GM18508 (cell line): ENCODE results near the gene CBL.

ENCODE experiments used
- ATAC-seq: cut with Tn5 transposase; IDR thresholded peaks from one replicate; pipeline ENCODE4 v1.9.1; 2021; ENCODE audit warnings: moderate number of reproducible peaks; ENCODE audit not compliant: insufficient read depth, unreplicated experiment

CBL gene

DNA sequence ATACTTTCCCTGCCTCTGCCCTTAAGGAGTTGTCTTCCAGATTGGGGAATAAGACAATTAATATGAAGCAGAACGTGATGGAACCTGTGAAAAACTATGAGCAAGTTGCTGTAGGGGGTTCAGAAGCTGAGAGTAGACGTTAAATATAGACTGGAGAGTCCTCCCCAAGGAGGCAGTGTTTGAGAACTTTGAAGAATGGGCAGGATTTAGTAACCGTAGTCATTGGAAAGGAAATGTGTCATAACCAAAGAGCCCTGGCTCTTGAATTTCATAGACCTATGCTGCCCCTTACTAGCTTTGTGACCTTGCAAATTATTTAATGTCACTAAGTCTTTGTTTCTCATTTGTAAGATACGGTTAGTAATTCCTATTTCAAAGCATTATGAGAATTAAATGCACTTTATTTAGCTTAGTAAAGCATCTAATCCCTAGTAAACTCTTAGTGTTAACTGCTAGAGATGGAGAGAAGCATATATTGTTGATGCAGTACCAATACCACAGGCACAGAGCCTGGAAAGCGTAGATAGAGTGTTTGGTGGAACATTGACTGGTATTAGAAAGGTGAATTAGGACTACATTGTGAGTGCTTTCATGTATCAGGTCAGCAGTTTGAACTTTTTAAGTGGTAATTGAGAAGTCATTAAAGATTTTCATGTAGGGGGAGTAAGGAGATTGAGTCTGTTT is 56.7 kb downstream of the CBL start:
- ATAC-seq: no peak

- ATAC-seq: no peak
These were observed 57.3 kb downstream of the CBL start for GRCh38 chr11:119263352-119263940.

DNA sequence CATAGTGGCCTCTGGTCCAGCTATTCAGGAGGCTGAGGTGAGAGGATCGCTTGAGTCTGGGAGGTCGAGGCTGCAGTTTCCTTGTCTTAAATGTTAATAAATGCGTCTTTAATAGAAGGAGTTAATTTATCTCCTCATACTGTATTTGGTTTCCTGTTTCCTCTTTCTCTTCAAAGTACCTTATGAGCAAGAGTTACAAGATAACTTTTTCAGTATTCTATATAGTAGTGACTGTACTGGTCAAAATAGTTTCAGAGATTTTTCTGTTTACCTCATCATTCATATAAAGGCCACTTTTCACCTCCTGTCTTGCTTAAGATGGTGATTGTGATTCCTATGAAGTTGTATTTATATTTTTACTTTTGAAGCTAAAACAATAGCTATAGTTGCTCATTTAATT is 59.9 kb downstream of the CBL start:
- no peak for ATAC-seq

DNA sequence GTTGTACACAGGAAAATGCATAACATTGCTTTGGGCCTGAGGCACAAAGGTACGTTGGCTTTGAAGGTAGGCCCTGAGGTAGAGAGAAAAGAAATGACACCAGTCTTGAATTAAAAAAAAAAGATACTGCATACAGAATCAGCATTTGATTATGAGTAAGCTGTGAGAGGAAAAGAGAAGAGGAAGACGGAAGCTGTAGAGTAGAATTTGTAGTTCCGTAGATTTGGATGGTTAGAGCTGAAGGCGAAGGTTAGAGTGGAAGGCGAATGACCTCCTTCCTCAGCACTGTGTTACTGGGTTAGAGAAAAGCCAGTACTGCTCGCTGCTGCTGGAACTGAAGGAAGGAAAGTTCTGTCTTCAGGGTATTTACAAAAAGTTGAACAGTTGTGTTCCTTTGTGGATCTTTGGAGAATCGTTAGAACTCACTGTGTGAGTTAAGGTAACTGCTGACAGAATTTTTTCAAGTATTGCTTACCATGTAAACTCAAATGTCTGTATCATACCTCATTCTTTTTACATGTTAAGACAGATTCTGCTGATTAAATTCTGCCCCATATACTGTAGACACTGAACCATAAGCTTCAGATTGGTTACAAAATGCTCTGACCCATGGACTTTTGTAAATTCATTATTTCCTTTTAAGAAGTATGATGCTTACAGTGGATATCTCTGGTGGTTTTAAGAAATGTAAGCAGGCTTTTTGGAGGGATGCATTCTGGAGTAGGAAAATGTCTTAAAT is 60.5 kb downstream of the CBL start:
- ATAC-seq: no peak

DNA sequence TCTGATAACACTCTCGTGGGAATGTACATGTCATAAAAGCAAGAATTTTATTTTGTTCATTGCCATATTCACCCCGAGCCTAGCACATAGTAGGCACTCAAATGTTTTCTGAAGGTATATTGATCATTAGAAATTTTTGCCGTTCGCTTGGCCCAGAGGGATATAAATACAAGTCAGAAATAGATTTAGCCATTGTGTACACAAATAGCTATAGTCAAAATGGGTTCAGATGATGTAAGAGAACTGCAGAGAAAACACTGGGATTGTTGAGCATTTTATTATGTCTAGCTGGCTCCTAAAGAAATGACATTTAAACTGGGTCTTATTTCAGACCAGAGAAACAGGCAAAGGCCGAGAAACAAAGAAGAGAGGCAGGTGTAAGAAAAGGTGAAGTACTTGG is 61.5 kb downstream of the CBL start:
- no peak for ATAC-seq

GRCh38 chr11:119273721-119274120 is 67.6 kb downstream of the CBL start:
- ATAC-seq: no peak

DNA sequence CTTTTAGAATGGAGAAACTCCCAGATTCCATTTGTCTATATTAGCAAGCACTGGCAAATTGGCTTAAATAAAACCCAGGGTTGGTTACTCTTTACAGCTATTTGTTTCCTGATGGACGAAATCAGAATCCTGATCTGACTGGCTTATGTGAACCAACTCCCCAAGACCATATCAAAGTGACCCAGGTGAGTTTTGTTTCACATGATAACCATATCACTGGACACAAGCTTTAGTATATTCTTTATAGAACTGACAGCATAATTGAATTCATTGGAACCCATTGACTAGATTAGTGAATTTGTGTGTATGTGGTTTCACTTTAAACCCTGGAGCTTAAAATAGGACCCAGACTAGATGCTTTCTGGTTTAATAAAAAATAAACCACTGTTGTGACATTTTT is 71.5 kb downstream of the CBL start:
- ATAC-seq: no peak

DNA sequence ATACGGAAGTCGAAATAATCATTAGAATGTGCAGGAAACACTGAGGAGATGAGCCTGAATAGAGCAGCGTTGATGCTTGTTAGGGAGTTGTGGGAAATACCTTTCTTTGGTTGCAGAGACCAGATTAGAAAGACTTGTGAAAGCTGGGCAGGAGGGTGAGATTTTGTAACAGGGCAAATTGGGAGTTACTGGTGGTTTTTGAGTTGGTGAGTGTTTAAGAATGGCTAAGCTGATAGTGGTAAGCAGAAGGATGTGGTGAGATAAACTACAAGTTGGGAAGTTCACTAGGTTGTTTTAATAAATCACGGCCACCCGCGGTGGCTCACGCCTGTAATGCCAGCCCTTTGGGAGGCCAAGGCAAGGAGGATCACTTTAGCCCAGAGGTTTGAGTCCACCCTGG is 76.4 kb downstream of the CBL start:
- ATAC-seq: no peak

DNA sequence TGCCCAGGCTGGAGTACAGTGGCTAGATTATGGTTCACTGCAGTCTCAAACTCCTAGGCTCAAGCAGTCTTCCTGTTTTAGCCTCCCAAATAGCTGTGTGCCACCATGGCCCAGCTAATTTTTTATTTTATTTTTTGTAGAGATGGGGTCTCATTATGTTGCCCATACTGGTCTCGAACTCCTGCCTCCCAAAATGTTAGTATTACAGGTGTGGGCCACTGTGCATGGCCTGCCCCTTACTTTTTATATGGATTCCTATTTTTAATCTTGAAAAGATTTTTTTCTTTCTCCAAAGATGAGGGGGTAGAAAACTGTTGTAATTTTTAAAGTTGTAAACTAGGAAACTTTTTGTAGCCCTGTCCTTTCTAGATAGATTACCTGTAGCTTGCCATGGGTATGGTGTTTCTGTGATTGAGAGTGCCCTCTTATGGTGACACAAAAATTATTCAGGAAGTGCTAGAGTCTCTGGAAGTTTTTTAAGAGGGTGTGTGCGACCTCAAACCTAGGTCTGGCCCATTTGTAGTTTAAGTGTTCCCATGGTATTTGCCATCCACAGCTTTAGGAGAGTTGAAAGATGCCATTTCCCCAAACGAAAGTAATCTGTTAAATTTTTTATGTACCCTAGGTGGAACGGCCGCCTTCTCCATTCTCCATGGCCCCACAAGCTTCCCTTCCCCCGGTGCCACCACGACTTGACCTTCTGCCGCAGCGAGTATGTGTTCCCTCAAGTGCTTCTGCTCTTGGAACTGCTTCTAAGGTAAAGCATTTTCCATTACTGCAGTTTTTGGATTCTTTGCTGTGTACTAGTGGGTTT is 78.4 kb downstream of the CBL start:
- ATAC-seq: no peak

DNA sequence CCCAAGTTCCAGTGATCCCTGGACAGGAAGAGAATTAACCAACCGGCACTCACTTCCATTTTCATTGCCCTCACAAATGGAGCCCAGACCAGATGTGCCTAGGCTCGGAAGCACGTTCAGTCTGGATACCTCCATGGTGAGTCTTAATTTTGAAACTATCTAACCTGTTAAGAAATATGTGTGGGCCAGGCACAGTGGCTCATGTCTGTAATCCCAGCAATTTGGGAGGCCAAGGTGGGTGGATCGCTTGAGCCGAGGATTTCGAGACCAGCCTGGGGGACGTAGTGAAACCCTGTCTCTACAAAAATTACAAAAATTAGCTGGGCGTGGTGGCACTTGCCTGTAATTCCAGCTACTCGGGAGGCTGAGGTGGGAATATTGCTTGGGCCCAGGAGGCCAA is 79.3 kb downstream of the CBL start:
- ATAC-seq: no peak

DNA sequence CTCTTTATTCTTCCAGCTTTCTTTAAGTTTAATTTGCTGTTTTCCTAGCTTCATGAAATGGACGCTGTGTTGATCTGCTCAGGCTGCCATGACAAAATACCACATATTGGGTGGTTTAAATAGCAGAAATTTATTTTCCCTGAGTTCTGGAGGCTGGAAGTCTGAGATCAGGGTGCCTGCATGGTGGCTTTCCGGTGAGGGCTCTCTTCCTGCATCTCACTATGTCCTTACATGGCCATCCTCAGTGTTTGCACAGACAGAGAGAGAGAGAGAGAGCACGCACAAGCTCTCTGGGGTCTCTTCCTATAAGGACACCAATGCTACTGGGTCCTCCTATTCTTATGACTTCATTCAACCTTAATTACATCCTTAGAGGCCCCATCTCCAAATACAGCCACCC is 82.1 kb downstream of the CBL start:
- ATAC-seq: no peak

- no peak for ATAC-seq
These were observed 84.9 kb downstream of the CBL start for GRCh38 chr11:119290894-119291497.

- no peak for ATAC-seq
These were observed 87.3 kb downstream of the CBL start for GRCh38 chr11:119293461-119293860.

GRCh38 chr11:119295178-119295577 is 89.0 kb downstream of the CBL start:
- ATAC-seq: no peak

DNA sequence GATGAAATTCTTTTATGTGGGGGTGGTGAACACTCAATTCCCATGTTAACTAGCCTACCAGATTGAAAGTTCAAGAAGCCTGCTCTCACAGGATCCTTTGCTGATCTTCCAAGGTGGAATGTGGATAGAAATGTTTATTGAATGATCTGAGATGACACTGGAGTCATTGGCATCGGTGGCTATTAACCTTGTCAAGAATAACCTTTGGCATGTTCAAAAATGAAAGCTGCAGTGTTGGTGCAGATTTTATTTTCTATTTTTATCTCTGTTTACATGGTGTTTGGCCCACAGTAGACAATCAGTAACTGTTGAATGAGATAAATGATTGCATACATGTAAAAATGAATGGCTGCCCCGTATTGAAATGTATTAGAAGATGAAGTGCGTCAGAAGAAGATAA is 91.8 kb downstream of the CBL start:
- no peak for ATAC-seq

DNA sequence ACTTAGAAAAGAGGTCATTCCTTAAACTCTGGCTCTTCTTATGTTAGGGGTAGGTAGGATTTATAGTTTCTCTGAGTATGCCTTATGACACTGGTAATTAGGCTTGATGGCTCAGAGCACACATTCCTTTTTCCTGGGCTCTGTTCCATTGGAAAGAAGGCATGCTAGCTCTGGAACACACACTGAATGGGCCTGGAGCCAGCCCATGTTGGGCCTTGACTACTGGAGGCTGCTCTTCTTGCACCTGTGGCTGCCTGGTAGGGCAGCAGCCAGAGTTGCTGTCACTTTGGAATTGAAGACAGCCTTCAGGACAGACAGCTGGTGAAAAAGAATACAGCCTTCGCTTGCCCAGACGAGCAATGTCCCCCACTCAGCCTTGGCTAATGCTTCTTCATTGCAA is 92.6 kb downstream of the CBL start:
- ATAC-seq: no peak

GRCh38 chr11:119299416-119299815 is 93.3 kb downstream of the CBL start:
- no peak for ATAC-seq

- ATAC-seq: no peak
These were observed 94.2 kb downstream of the CBL start for GRCh38 chr11:119300198-119300964.

- ATAC-seq: no peak
These were observed 97.1 kb downstream of the CBL start for GRCh38 chr11:119303227-119303718.
